ENCODE measurements around the gene PNKD.

- TF ChIP-seq CTCF (IDR thresholded peaks at IDR 0.05; ENCODE audit: poor library complexity) = no peak
- no peak for TF ChIP-seq EZH2 (IDR thresholded peaks at IDR 0.05; ENCODE audit: borderline replicate concordance)
Measured at GRCh38 chr2:218276986-218277755, 6.9 kb downstream of the PNKD start.

Data from hepatocyte (in vitro differentiated cells).